Neural cell (in vitro differentiated cells): Measurements from ENCODE around the gene LONRF2. TPM values are rescaled to one million over a fixed set of nuclear protein-coding genes. Genes with fewer than 3 reads are reported as not detected.

ENCODE experiments used
- H2AFZ ChIP-seq: fragments of 200-600, 300-800 bp; sonication (generic), shearing (Covaris generic); 2 replicates; pipeline ENCODE4 v1.6.0; 2014; ENCODE audit warnings: low read depth, mild to moderate bottlenecking, antibody characterized with exemption, low read length, moderate library complexity
- H3F3A ChIP-seq: fragments of 200-600 bp; shearing (Covaris generic); 2 replicates; pipeline ENCODE4 v1.6.1; 2016; ENCODE audit warnings: mild to moderate bottlenecking, moderate library complexity, mixed read lengths, antibody characterized with exemption, low read length; ENCODE audit not compliant: insufficient read depth, poor library complexity, severe bottlenecking
- H3K27ac ChIP-seq: fragments of 200-600, 300-800 bp; sonication (generic), shearing (Covaris generic); 2 replicates; pipeline ENCODE4 v1.5.1; 2014; ENCODE audit warnings: mild to moderate bottlenecking, low read length, moderate library complexity
- H3K27me3 ChIP-seq: fragments of 300-800, 200-600 bp; sonication (generic), shearing (Covaris generic); 2 replicates; pipeline ENCODE4 v1.6.0; 2014; ENCODE audit warnings: mild to moderate bottlenecking, low read depth, low read length, moderate library complexity; ENCODE audit not compliant: insufficient read depth
- H3K36me3 ChIP-seq: fragments of 300-800, 200-600 bp; sonication (generic), shearing (Covaris generic); 2 replicates; pipeline ENCODE4 v1.5.1; 2014; ENCODE audit warnings: mild to moderate bottlenecking, antibody characterized with exemption, low read length, moderate library complexity; ENCODE audit not compliant: insufficient read depth
- H3K4me2 ChIP-seq: fragments of 300-800, 200-600 bp; sonication (generic), shearing (Covaris generic); 2 replicates; pipeline ENCODE4 v1.6.0; 2014; ENCODE audit warnings: mild to moderate bottlenecking, low read length
- H3K4me3 ChIP-seq: fragments of 300-800, 200-600 bp; sonication (generic), shearing (Covaris generic); 2 replicates; pipeline ENCODE4 v1.5.1; 2014; ENCODE audit warnings: mild to moderate bottlenecking, low read length, moderate library complexity
- H3K79me2 ChIP-seq: fragments of 200-600 bp; shearing (Covaris generic); replicated peaks from 2 replicates; pipeline ENCODE4 v1.6.0; 2014; ENCODE audit warnings: mild to moderate bottlenecking, low read length, moderate library complexity; ENCODE audit not compliant: insufficient read depth
- H3K9ac ChIP-seq: fragments of 300-800, 200-600 bp; sonication (generic), shearing (Covaris generic); 2 replicates; pipeline ENCODE4 v1.6.1; 2016; ENCODE audit warnings: mild to moderate bottlenecking, low read length, mixed read lengths
- H3K9me2 ChIP-seq: fragments of 200-600 bp; shearing (Covaris generic); 2 replicates; pipeline ENCODE4 v1.6.1; 2016; ENCODE audit warnings: mild to moderate bottlenecking, low read length, mixed read lengths; ENCODE audit not compliant: insufficient read depth
- H3K9me3 ChIP-seq: fragments of 200-600, 300-800 bp; sonication (generic), shearing (Covaris generic); 2 replicates; pipeline ENCODE4 v1.6.1; 2016; ENCODE audit warnings: mild to moderate bottlenecking, mixed run types, low read length, moderate library complexity, mixed read lengths
- H4K20me1 ChIP-seq: fragments of 200-600 bp; shearing (Covaris generic); 2 replicates; pipeline ENCODE4 v1.6.1; 2016; ENCODE audit warnings: mild to moderate bottlenecking, mixed run types; ENCODE audit not compliant: insufficient read depth
- CTCF ChIP-seq: fragments of 450-650 bp; IDR thresholded peaks from 2 replicates; pipeline ENCODE4 v1.5.1; 2014; ENCODE audit warnings: antibody characterized with exemption, mild to moderate bottlenecking, moderate library complexity; ENCODE audit not compliant: poor library complexity, severe bottlenecking
- EP300 ChIP-seq: fragments of 450-650 bp; conservative IDR thresholded peaks from 2 replicates; pipeline ENCODE4 v1.6.1; 2014; ENCODE audit warnings: antibody characterized with exemption, mild to moderate bottlenecking, moderate library complexity; ENCODE audit not compliant: poor library complexity, severe bottlenecking
- EZH2 ChIP-seq: fragments of 200-600, 300-800 bp; shearing (Covaris generic), sonication (generic); IDR thresholded peaks from 2 replicates; pipeline ENCODE4 v1.6.1; 2014; ENCODE audit warnings: antibody characterized with exemption, low read length, borderline replicate concordance, mild to moderate bottlenecking; ENCODE audit not compliant: insufficient read depth, poor library complexity, severe bottlenecking
- MXI1 ChIP-seq: fragments of 450-650 bp; conservative IDR thresholded peaks from 2 replicates; pipeline ENCODE4 v1.6.1; 2014; ENCODE audit warnings: antibody characterized with exemption, mild to moderate bottlenecking; ENCODE audit not compliant: poor library complexity, severe bottlenecking
- POLR2AphosphoS5 ChIP-seq: IDR thresholded peaks from 2 replicates; pipeline ENCODE4 v1.6.1; 2012
- RAD21 ChIP-seq: fragments of 450-650 bp; conservative IDR thresholded peaks from 2 replicates; pipeline ENCODE4 v1.6.1; 2014; ENCODE audit warnings: antibody characterized with exemption, mild to moderate bottlenecking, moderate library complexity
- REST ChIP-seq: IDR thresholded peaks from 2 replicates; pipeline ENCODE4 v1.6.1; 2012; ENCODE audit warnings: borderline replicate concordance
- SMC3 ChIP-seq: fragments of 450-650 bp; conservative IDR thresholded peaks from 2 replicates; pipeline ENCODE4 v1.6.1; 2014; ENCODE audit warnings: antibody characterized with exemption, mild to moderate bottlenecking, moderate library complexity; ENCODE audit not compliant: poor library complexity
- TAF1 ChIP-seq: IDR thresholded peaks from 2 replicates; pipeline ENCODE4 v1.6.1; 2012; ENCODE audit warnings: low read depth
- polyA plus RNA-seq: library from polyadenylated mRNA; depleted of rRNA; stranded (reverse); fragments of >200 nt; gene quantifications from 2 replicates; pipeline ENCODE4 v1.2.3, GENCODE V29; 2014

Gene LONRF2
- polyA plus RNA-seq, 1 donor from 2014 or later: 20.7 TPM

- Histone ChIP-seq H2AFZ (peak overlapping the region; percentile 30), H3K27me3 (peaks cover 15% of the 10 kb centered on the region), H3K79me2 (peaks cover 15% of the 10 kb centered on the region), H4K20me1 (no peaks in the 10 kb centered on the region), H3K9ac (peak overlapping the region; percentile 78), H3K9me3 (no peaks in the 10 kb centered on the region), H3K27ac (peak overlapping the region; percentile 50), H3K9me2 (no peaks in the 10 kb centered on the region), H3K36me3 (no peaks in the 10 kb centered on the region), H3F3A (no peaks in the 10 kb centered on the region), H3K4me2 (peak overlapping the region; percentile 88), H3K4me3 (peak overlapping the region; percentile 81)
- TF ChIP-seq EZH2 (no peak), REST (no peak), SMC3 (no peak), RAD21 (no peak), EP300 (no peak), MXI1 (no peak), CTCF (no peak), TAF1 (no peak)
Observed at GRCh38 chr2:100320547-100321178, 1.6 kb downstream of the LONRF2 start.

GRCh38 chr2:100317634-100318033 lies 4.7 kb downstream of the LONRF2 start:
- Histone ChIP-seq H3K79me2 (peaks cover 15% of the 10 kb centered on the region), H4K20me1 (no peaks in the 10 kb centered on the region), H3F3A (no peaks in the 10 kb centered on the region), H3K9ac (no peak overlapping the region), H3K27ac (no peak overlapping the region), H3K36me3 (no peaks in the 10 kb centered on the region), H3K4me3 (no peak overlapping the region), H3K9me3 (no peaks in the 10 kb centered on the region), H3K27me3 (no peaks in the 10 kb centered on the region), H2AFZ (no peak overlapping the region), H3K4me2 (no peak overlapping the region), H3K9me2 (no peaks in the 10 kb centered on the region)
- TF ChIP-seq POLR2AphosphoS5 (no peak), SMC3 (no peak), CTCF (no peak)
